GM10266 (cell line): Measurements from ENCODE around the gene CDH12.

ENCODE experiments used
- DNase-seq: peaks from one replicate; pipeline ENCODE4 v3.0.0; 2012; ENCODE audit errors: extremely low spot score
- CTCF ChIP-seq: IDR thresholded peaks from 2 replicates; pipeline ENCODE4 v1.5.1; 2012; ENCODE audit warnings: mild to moderate bottlenecking, low read depth; ENCODE audit not compliant: control insufficient read depth, insufficient read depth; ENCODE audit errors: missing control alignments

Gene CDH12

GRCh38 chr5:22488427-22488826 lies 364.7 kb downstream of the CDH12 start:
- TF ChIP-seq CTCF, result no peak
- no peak for DNase-seq

GRCh38 chr5:22480305-22480704 lies 372.8 kb downstream of the CDH12 start:
- TF ChIP-seq CTCF, result no peak
- DNase-seq, result no peak

GRCh38 chr5:22473886-22474285 lies 379.3 kb downstream of the CDH12 start:
- TF ChIP-seq CTCF, result no peak
- DNase-seq, result no peak

- DNase-seq, result no peak
- no peak for TF ChIP-seq CTCF
Observed at GRCh38 chr5:22471154-22471553, 382.0 kb downstream of the CDH12 start.

- no peak for TF ChIP-seq CTCF
- no peak for DNase-seq
Observed at GRCh38 chr5:22470408-22470807, 382.7 kb downstream of the CDH12 start.

- TF ChIP-seq CTCF, result no peak
Observed at GRCh38 chr5:22465616-22466015, 387.5 kb downstream of the CDH12 start.

GRCh38 chr5:22465177-22465576 lies 388.0 kb downstream of the CDH12 start:
- no peak for TF ChIP-seq CTCF
- no peak for DNase-seq

More at GRCh38 chr5:22465616-22466015, 387.5 kb downstream of the CDH12 start:
- no peak for DNase-seq
